Dedifferentiated amniotic fluid mesenchymal stem cell (primary cell): ENCODE measurements around the gene PLCH2.
A peak's percentile ranks its signal among the peaks of the same experiment; 100 is the strongest.
"Not testable (repeated sequence)": the region's sequence is repeated elsewhere in the genome, so short reads cannot be mapped to it uniquely, and the experiment has no call there.

Experiments used
- DNase-seq: peaks from one replicate; pipeline ENCODE4 v3.0.0-alpha.2; 2016; ENCODE audit errors: extremely low spot score

PLCH2 gene

DNA sequence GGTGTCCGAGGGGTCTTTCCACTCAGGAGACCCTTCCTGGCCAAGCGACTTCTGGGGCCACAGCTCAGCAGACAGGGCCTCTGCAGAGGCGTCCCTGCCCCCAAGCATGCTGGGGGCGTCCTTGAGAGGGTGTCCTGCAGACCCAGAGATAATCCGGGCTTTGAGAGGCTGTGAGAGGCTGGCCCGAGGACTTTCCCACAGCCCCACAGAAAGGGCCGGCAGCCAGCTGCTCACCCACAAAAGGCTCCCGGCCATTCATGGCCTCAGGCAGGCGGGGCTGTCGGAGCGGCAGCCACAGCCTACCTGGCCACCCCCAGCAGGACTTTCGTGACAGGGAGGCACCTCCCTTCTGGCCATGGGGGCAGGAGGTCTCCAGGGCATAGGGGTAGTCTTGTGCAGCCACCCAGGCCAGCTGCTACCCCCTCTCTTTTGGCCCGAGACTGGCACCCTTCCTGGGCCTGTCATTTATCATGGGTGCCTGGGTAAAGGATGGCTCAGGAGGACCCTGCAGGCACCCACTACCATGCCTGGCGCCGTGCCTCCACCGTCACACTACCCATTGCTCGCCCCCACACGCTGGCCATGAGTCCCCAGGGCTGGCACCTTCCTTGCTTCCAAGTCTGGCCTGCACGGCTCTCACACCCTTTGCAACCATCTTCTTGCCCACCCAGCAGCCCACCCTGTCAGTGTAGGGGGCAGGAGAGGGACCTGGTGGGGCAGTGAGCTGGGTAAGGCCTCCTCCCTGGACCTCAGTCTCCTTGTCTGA is 69.0 kb downstream of the PLCH2 start:
- no peak for DNase-seq

DNA sequence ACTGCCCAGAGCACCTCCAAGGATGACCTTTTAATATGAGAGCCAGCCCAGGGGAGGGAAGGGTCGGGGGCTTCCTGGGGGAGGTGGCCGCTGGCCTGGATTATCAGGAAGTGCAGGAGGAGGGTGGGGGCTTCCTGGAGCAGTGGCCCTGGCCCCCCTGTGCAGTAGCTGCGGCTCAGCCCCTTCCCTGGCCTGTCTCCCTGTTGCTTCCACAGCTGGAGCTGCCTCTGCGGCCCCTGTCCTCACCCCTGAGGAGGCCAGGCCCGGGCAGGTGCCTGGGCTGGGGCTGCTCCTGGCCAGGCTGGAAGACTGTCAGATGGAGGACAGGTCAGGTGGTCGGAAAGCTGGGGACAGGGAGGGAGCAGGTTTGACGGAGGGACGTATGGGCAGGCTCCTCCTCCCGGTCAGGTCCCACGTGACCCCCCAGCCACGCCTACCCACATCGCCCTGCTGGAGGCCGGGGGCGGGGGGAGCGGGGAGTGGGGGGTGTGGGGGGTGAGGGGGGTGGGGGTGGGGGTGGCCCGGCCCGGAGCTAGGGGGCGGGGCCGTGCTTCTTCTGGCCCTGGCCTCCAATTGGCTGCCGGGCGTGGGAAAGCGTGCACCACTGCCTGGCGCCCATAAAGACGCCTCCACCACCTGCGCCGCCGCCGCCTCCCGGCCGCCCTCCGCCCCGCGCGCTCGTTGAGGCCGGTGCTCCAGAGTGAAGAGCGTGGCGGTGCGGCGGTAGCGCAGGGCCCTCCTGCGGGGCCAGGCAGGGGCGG is 69.8 kb downstream of the PLCH2 start:
- peak; percentile 14 for DNase-seq

GRCh38 chr1:2546515-2547209 is 70.6 kb downstream of the PLCH2 start:
- peak; percentile 15 for DNase-seq

GRCh38 chr1:2547210-2548067 is 71.3 kb downstream of the PLCH2 start:
- no peak for DNase-seq

DNA sequence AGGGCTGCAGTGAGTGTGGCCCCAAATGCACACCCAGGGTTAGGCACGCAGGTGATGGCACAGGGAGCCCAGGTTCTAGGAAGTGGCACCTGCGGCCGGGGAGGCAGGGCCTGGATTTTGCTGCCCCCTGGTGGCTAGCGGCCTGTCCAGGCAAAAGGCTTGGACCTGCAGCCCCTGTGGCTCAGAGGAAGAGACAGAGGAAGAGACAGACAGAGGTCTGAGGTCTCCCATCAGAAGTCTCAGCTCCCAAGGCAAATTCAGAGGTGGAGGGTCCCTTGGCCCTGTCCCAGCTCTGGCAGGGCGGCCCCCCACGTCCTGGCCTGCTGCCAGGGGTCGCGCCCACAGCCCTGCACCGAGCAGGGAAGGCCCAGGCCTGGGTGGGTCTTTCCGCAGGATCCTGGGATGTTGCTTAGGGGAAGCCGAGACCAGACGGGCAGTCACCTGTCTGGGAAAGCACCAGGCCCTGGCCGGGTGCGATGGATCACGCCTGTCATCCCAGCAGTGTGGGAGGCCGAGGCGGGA is 72.0 kb downstream of the PLCH2 start:
- DNase-seq, result peak; percentile 32

GRCh38 chr1:2549367-2550029 is 73.4 kb downstream of the PLCH2 start:
- not testable (repeated sequence) for DNase-seq

GRCh38 chr1:2550309-2550861 is 74.3 kb downstream of the PLCH2 start:
- DNase-seq, result not testable (repeated sequence)

- DNase-seq, result not testable (repeated sequence)
Observed at GRCh38 chr1:2551544-2551943, 75.5 kb downstream of the PLCH2 start.

GRCh38 chr1:2552189-2552588 is 76.1 kb downstream of the PLCH2 start:
- no peak for DNase-seq

GRCh38 chr1:2553076-2553475 is 77.0 kb downstream of the PLCH2 start:
- not testable (repeated sequence) for DNase-seq

- DNase-seq, result no peak
Observed at GRCh38 chr1:2553871-2554620, 78.0 kb downstream of the PLCH2 start.

DNA sequence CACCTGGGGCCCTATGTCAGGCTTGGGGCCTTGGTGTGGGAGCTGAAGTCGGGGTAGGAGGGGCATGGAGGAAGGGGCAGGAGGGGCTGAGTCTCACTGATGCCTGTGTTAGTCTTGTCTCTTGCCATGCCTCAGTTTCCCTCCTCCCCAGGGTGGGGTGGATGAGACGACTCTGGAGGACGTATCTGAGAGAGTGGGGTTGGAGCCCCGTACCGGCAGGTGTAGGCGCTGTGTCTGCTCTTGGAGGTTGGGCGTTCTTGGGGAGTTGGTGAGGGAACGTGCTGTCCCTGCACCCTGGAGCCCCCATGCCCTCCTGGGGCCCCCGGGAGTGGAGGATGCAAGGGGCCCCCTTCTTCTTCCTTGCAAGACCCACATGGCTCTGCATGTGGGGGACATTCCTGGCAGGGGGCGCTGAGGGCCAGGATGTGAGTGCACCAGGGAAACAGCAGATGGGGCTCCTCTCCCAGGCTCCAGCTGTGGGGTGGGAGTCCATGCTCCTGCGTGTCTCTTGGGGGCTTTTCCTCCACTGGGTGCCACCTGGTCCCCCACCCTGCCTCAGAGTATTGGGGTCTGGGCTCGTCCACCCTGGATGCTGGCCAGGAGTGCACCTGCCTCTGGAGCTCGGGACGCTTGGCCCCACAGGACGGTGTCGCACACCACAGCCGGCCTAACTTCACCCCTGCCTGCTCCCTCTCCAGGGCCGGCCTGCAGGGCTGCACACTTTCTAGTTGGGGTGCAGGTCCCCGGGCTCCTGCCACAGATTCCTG is 78.7 kb downstream of the PLCH2 start:
- no peak for DNase-seq
